ENCODE data around the gene POGLUT3.

GRCh38 chr11:108522318-108522717 lies 24.1 kb upstream of the POGLUT3 start:
- TF ChIP-seq CTCF (IDR thresholded peaks at IDR 0.05) (no peak), POLR2A (IDR thresholded peaks at IDR 0.05) (no peak)
